Right ventricle myocardium superior (tissue), 1 donor: ENCODE data around the gene CEBPE. TPM values are rescaled to one million over a fixed set of nuclear protein-coding genes. Genes with fewer than 3 reads are reported as not detected.
"Not testable (repeated sequence)": the region's sequence is repeated elsewhere in the genome, so short reads cannot be mapped to it uniquely, and the experiment has no call there.

Experiments used
- ATAC-seq: fragments of 200-7000 bp; cut with Tn5 transposase; one replicate; pipeline ENCODE4 v1.9.1; 2020; ENCODE audit warnings: mild to moderate bottlenecking; ENCODE audit not compliant: poor library complexity
- DNase-seq: peaks from one replicate; pipeline ENCODE4 v3.0.0-alpha.2; 2020
- intact Hi-C: fragments of 100-400 bp; cut with DNase I; formaldehyde crosslinking; loops from one replicate; pipeline ENCODE4 v1.11.2; 2022
- total RNA-seq: library from RNA; stranded (reverse); fragmentation: NEBNext Ultra II Directional; extraction: Animal tissue kit (Norgen Biotek cat#: 25700); gene quantifications from one replicate; pipeline ENCODE4 v1.2.1, GENCODE V29; 2021
- donor health status: DM: no; HTN: yes; CAD: no; lungs with severe emphysema.

Gene CEBPE
- total RNA-seq, 1 donor from 2014 or later: not detected

- intact Hi-C loops: loop anchor here (5.0 kb wide), 1 partner anchor 42 kb away; no protein-coding TSS in a partner anchor
- no peak for DNase-seq
- ATAC-seq: no peak
Measured at GRCh38 chr14:23109769-23110168, 9.3 kb downstream of the CEBPE start.

GRCh38 chr14:23108169-23108568 lies 10.9 kb downstream of the CEBPE start:
- intact Hi-C loops: loop anchor here (5.0 kb wide), 1 partner anchor 41 kb away; no protein-coding TSS in a partner anchor
- not testable (repeated sequence) for DNase-seq, ATAC-seq

GRCh38 chr14:23107620-23108019 lies 11.4 kb downstream of the CEBPE start:
- DNase-seq, ATAC-seq: not testable (repeated sequence)
- intact Hi-C loops: loop anchor here (5.0 kb wide), 1 partner anchor 40 kb away; no protein-coding TSS in a partner anchor

- no peak for DNase-seq
- no peak for ATAC-seq
- intact Hi-C loops: loop anchor here (5.0 kb wide), 1 partner anchor 39 kb away; no protein-coding TSS in a partner anchor
Measured at GRCh38 chr14:23106747-23107045, 12.4 kb downstream of the CEBPE start.

GRCh38 chr14:23105348-23105824 lies 13.7 kb downstream of the CEBPE start:
- DNase-seq (no peak), ATAC-seq (no peak)
- intact Hi-C loops: loop anchor here (5.0 kb wide), 1 partner anchor 38 kb away; no protein-coding TSS in a partner anchor

DNA sequence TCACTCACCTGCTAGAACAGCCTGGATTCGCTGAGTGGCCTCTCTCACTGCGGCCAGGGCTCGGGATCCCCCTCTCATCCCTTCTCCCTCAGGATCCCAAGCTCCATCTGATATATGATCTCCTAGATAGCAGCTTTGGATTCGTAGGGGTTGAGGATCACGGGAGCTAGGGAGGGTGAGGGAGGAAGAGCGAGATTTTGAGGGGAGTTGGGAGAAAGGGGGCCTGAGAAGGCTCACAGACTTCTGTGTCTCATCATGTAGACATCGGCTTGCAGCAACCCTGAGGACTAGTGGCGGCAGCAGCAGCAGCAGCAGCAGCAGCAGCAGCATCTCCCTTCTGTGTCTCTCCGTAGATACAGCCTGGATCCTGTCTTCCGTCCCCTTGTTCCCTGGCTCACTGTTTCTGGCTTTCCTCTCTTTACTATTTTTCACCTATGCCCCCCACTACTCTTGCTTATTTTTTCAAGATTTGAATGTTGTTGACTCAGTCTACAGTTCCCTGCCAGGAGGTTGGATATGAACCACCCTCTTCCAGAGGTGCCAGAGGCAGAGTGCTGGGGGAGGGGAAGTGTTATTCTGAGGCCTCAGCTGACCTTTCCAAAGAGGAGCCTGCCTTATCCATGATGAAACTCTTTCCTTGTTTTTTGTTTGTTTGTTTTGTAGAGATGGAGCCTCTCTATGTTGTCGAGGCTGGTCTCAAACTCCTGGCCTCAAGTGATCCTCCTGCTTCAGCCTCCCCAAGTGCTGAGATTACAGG lies 14.3 kb downstream of the CEBPE start, which contains the start of gene CIROP:
CIROP (minus strand) TSS at position 399 of the 757 bp plus-strand sequence; CDS start at position 330, 69 bp downstream.
- DNase-seq: no peak
- intact Hi-C loops: loop anchor here (5.0 kb wide), 1 partner anchor 37 kb away; no protein-coding TSS in a partner anchor
- no peak for ATAC-seq

- intact Hi-C loops: no loop called here
- DNase-seq: no peak
Measured at GRCh38 chr14:23104070-23104590, 14.9 kb downstream of the CEBPE start.

DNA sequence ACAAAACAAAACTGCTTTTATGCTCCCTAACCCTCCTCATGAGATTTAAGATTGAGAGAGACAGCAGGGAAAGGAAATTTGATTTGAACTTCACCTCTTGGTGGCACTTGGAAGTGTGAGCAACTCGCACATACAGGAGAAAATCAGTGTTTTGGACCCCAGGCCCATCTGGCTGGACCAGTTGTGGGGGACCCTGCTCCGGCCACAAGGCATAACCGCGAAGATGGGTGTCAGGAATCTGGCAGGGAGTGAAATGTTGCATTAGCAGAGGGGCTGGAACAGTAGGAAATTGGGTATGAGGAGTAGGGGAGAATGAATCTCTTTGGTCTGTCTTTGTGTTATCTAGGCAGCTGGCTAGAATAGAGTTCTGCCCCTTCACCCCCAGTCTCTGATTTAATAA lies 15.5 kb downstream of the CEBPE start:
- ATAC-seq: no peak
- intact Hi-C loops: no loop called here
- DNase-seq: no peak

More at GRCh38 chr14:23104070-23104590, 14.9 kb downstream of the CEBPE start:
- no peak for ATAC-seq

- intact Hi-C loops: no loop called here
- no peak for DNase-seq
- ATAC-seq: no peak
Measured at GRCh38 chr14:23102801-23103200, 16.3 kb downstream of the CEBPE start.

- intact Hi-C loops: no loop called here
- ATAC-seq (no peak), DNase-seq (no peak)
Measured at GRCh38 chr14:23101986-23102625, 16.9 kb downstream of the CEBPE start.

DNA sequence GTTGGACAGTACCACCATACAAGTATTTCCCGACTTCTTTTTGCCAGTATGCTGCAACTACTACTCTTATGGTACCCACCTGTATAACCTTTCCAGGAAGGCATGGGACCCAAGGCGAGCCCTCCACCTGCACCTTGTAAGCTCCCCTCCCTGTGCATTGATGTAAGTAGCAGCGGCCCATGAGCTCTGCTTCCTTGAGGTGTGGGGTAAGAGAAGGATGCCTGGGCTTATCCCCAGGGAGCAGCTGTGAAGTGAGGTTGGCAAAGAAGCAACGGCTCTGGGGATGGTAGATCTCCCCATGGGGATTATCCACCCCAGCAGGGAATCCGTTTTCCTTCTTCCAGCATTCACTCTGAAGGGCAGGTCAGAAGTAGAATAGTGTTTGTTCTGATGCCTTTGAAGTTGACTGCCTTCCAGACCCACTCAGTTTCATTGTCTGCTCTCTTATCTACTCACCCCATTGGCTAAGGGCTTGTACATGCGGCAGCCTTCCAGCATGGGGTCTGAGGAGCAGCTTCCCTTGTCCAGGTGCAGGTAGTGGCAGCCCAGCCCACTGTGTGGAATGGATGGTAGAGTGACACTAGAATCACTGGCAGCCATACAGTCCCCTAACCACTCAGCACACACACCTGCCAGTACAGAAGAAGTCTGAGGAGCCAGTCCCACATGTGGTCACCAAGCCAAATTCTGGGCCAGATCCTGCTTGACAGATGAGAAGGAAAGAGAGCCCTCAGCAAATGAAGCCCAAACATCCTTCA lies 17.7 kb downstream of the CEBPE start:
- intact Hi-C loops: no loop called here
- ATAC-seq (no peak), DNase-seq (no peak)

- intact Hi-C loops: no loop called here
- ATAC-seq (no peak), DNase-seq (no peak)
Measured at GRCh38 chr14:23099212-23099861, 19.7 kb downstream of the CEBPE start.

- no peak for ATAC-seq
- DNase-seq: no peak
- intact Hi-C loops: no loop called here
Measured at GRCh38 chr14:23097786-23098185, 21.3 kb downstream of the CEBPE start.

GRCh38 chr14:23095196-23096108 lies 23.6 kb downstream of the CEBPE start, which contains the start of gene C14orf119:
Gene C14orf119 (plus strand): TSS chr14:23095505. CDS start chr14:23097659, 2,154 bp downstream.
- peak; percentile 93 for ATAC-seq
- intact Hi-C loops: no loop called here

GRCh38 chr14:23094666-23095195 lies 24.3 kb downstream of the CEBPE start, which contains the start of gene ACIN1:
Gene ACIN1 (minus strand): TSS chr14:23095136. CDS start chr14:23095112, 24 bp downstream.
- intact Hi-C loops: no loop called here
- ATAC-seq (peak; percentile 73), DNase-seq (peak; percentile 100)

More at GRCh38 chr14:23095196-23096108, 23.6 kb downstream of the CEBPE start, which contains the start of gene C14orf119:
- no peak for DNase-seq

GRCh38 chr14:23093991-23094665 lies 24.9 kb downstream of the CEBPE start:
- no peak for DNase-seq
- no peak for ATAC-seq
- intact Hi-C loops: no loop called here
